Mesenchymal stem cell (in vitro differentiated cells and primary cell): ENCODE measurements around the gene NIM1K.

Source experiments
- DNase-seq: peaks from one replicate; pipeline ENCODE4 v3.0.0-alpha.2; 2013
- H2AFZ ChIP-seq: one replicate; pipeline ENCODE4 v1.6.1; 2013; ENCODE audit warnings: low read depth, mild to moderate bottlenecking, control low read depth, inconsistent platforms, low read length, moderate library complexity
- H2AK5ac ChIP-seq: 2 replicates; pipeline ENCODE4 v1.6.1; 2013; ENCODE audit warnings: low read length, moderate library complexity, mild to moderate bottlenecking, inconsistent platforms; ENCODE audit not compliant: severe bottlenecking
- H2BK120ac ChIP-seq: one replicate; pipeline ENCODE4 v1.6.1; 2013; ENCODE audit warnings: low read depth, mild to moderate bottlenecking, inconsistent platforms, low read length, moderate library complexity
- H2BK12ac ChIP-seq, 2 experiments: one replicate each; pipeline ENCODE4 v1.6.1; 2013; ENCODE audit warnings: inconsistent platforms in 2 of 2, low read length in 2 of 2, mild to moderate bottlenecking in 2 of 2, moderate library complexity in 2 of 2, control low read depth in 1 of 2
- H2BK15ac ChIP-seq: one replicate; pipeline ENCODE4 v1.6.1; 2013; ENCODE audit warnings: mild to moderate bottlenecking, low read depth, inconsistent platforms; ENCODE audit not compliant: poor library complexity, severe bottlenecking
- H2BK5ac ChIP-seq: 2 replicates; pipeline ENCODE4 v1.6.1; 2013; ENCODE audit warnings: low read depth, mild to moderate bottlenecking, low read length, control low read depth, inconsistent platforms; ENCODE audit not compliant: poor library complexity, severe bottlenecking
- H3K14ac ChIP-seq, 2 experiments: one replicate each; pipeline ENCODE4 v1.6.1; 2013; ENCODE audit warnings: inconsistent platforms in 2 of 2, low read length in 2 of 2, control low read depth in 1 of 2, mild to moderate bottlenecking in 1 of 2, moderate library complexity in 1 of 2
- H3K18ac ChIP-seq, 2 experiments: one replicate each; pipeline ENCODE4 v1.6.1; 2013; ENCODE audit warnings: inconsistent platforms in 2 of 2, low read length in 2 of 2, control low read depth in 1 of 2, low read depth in 1 of 2, mild to moderate bottlenecking in 1 of 2
- H3K23ac ChIP-seq, 2 experiments: one replicate each; pipeline ENCODE4 v1.6.1; 2013; ENCODE audit warnings: inconsistent platforms in 2 of 2, low read length in 2 of 2, mild to moderate bottlenecking in 2 of 2, moderate library complexity in 2 of 2, control low read depth in 1 of 2
- H3K27ac ChIP-seq: 2 replicates; pipeline ENCODE4 v1.5.1; 2013; ENCODE audit warnings: mild to moderate bottlenecking, moderate library complexity, low read length, control low read depth, inconsistent platforms; ENCODE audit not compliant: poor library complexity, severe bottlenecking
- H3K27me3 ChIP-seq, 2 experiments: 2 replicates each; pipeline versions ENCODE4 v1.6.1 to v1.7.0; 2013; ENCODE audit warnings: low read length in 2 of 2, mild to moderate bottlenecking in 2 of 2, moderate library complexity in 2 of 2, control low read depth in 1 of 2, inconsistent platforms in 1 of 2; ENCODE audit not compliant: control insufficient read depth in 1 of 2, insufficient read depth in 1 of 2
- H3K36me3 ChIP-seq, 2 experiments: 2 replicates each; pipeline versions ENCODE4 v1.6.1 to v1.7.0; 2013; ENCODE audit warnings: low read length in 2 of 2, control low read depth in 1 of 2, inconsistent platforms in 1 of 2, low read depth in 1 of 2, mild to moderate bottlenecking in 1 of 2; ENCODE audit not compliant: insufficient read depth in 2 of 2, control insufficient read depth in 1 of 2
- H3K4ac ChIP-seq, 2 experiments: one replicate each; pipeline ENCODE4 v1.6.1; 2013; ENCODE audit warnings: inconsistent platforms in 2 of 2, low read length in 2 of 2, mild to moderate bottlenecking in 2 of 2, moderate library complexity in 2 of 2, control low read depth in 1 of 2, low read depth in 1 of 2
- H3K4me1 ChIP-seq: 2 replicates; pipeline ENCODE4 v1.6.1; 2013; ENCODE audit warnings: low read depth, low read length, control low read depth; ENCODE audit not compliant: control insufficient read depth, insufficient read depth
- H3K4me2 ChIP-seq: 2 replicates; pipeline ENCODE4 v1.6.1; 2013; ENCODE audit warnings: low read length, mild to moderate bottlenecking, inconsistent platforms; ENCODE audit not compliant: poor library complexity, severe bottlenecking
- H3K4me3 ChIP-seq, 2 experiments: 2 replicates each; pipeline versions ENCODE4 v1.5.1 to v1.7.0; 2013; ENCODE audit warnings: low read length in 2 of 2, mild to moderate bottlenecking in 2 of 2, control low read depth in 1 of 2, low read depth in 1 of 2; ENCODE audit not compliant: insufficient read depth in 1 of 2
- H3K79me1 ChIP-seq: replicated peaks from 2 replicates; pipeline ENCODE4 v1.6.1; 2013; ENCODE audit warnings: mild to moderate bottlenecking, control low read depth, low read length, inconsistent platforms; ENCODE audit not compliant: poor library complexity, severe bottlenecking
- H3K9ac ChIP-seq: 2 replicates; pipeline ENCODE4 v1.7.0; 2013; ENCODE audit warnings: mild to moderate bottlenecking, low read length, moderate library complexity
- H3K9me3 ChIP-seq: 2 replicates; pipeline ENCODE4 v1.7.0; 2013; ENCODE audit warnings: mild to moderate bottlenecking, low read length; ENCODE audit not compliant: control insufficient read depth
- H4K8ac ChIP-seq: one replicate; pipeline ENCODE4 v1.6.1; 2013; ENCODE audit warnings: inconsistent platforms, mild to moderate bottlenecking, low read length, moderate library complexity
- H4K91ac ChIP-seq: one replicate; pipeline ENCODE4 v1.6.1; 2013; ENCODE audit warnings: mild to moderate bottlenecking, low read length, inconsistent platforms
- WGBS: methylation state at CpG from one replicate; pipeline ENCODE4 v1.1.7; 2013; ENCODE audit warnings: mixed read lengths; 5-methylcytosine and 5-hydroxymethylcytosine counted together

The NIM1K gene

GRCh38 chr5:43227655-43228054 lies 35.6 kb downstream of the NIM1K start:
- no peak overlapping the region for H3K27ac ChIP-seq
- H3K9me3 ChIP-seq: no peaks in the 10 kb centered on the region
- H2BK120ac ChIP-seq: no peak overlapping the region
- H2AK5ac ChIP-seq: no peak overlapping the region
- no peaks in the 10 kb centered on the region for H3K79me1 ChIP-seq
- H3K4me1 ChIP-seq: no peaks in the 10 kb centered on the region
- no peak overlapping the region for H2BK15ac ChIP-seq
- no peak overlapping the region for H3K4me2 ChIP-seq
- H3K4ac ChIP-seq: no peak overlapping the region
- H2BK5ac ChIP-seq: no peak overlapping the region
- peaks cover 0 to 10% of the 10 kb centered on the region in 2 experiments for H3K27me3 ChIP-seq
- no peak overlapping the region for H3K18ac ChIP-seq
- no peak overlapping the region for H3K4me3 ChIP-seq
- H2BK12ac ChIP-seq: no peak overlapping the region
- H3K23ac ChIP-seq: no peak overlapping the region
- DNase-seq: peak; percentile 59
- no peak overlapping the region for H2AFZ ChIP-seq
- H3K9ac ChIP-seq: no peak overlapping the region
- H3K36me3 ChIP-seq: no peaks in the 10 kb centered on the region
- WGBS: no CpG with 5 or more reads among the region's 1 CpG
- no peak overlapping the region for H4K8ac ChIP-seq
- no peak overlapping the region for H3K14ac ChIP-seq
- H4K91ac ChIP-seq: no peak overlapping the region

- Histone ChIP-seq H3K4ac (no peak overlapping the region), H4K8ac (no peak overlapping the region), H3K4me1 (no peaks in the 10 kb centered on the region), H3K36me3 (no peaks in the 10 kb centered on the region), H3K18ac (no peak overlapping the region), H3K4me3 (no peak overlapping the region), H3K9me3 (no peaks in the 10 kb centered on the region), H2AFZ (no peak overlapping the region), H3K14ac (no peak overlapping the region), H2AK5ac (no peak overlapping the region), H2BK5ac (no peak overlapping the region), H2BK12ac (no peak overlapping the region), H3K27me3 (peaks cover 0 to 8% of the 10 kb centered on the region in 2 experiments), H3K4me2 (no peak overlapping the region), H4K91ac (no peak overlapping the region), H2BK120ac (no peak overlapping the region), H3K9ac (no peak overlapping the region), H3K27ac (no peak overlapping the region), H2BK15ac (no peak overlapping the region), H3K79me1 (no peaks in the 10 kb centered on the region), H3K23ac (no peak overlapping the region)
- no peak for DNase-seq
- WGBS: 86% methylated on average over 1 of the region's 3 CpGs
These were observed 38.7 kb downstream of the NIM1K start for GRCh38 chr5:43230707-43231106.

GRCh38 chr5:43231977-43232376 lies 40.0 kb downstream of the NIM1K start:
- no peak overlapping the region for H3K14ac ChIP-seq
- H3K23ac ChIP-seq: no peak overlapping the region
- no peaks in the 10 kb centered on the region for H3K79me1 ChIP-seq
- no peaks in the 10 kb centered on the region for H3K36me3 ChIP-seq
- no peak overlapping the region for H2AFZ ChIP-seq
- H3K27ac ChIP-seq: no peak overlapping the region
- H3K9ac ChIP-seq: no peak overlapping the region
- no peak overlapping the region for H2BK120ac ChIP-seq
- WGBS: 89% methylated on average over 3 of the region's 3 CpGs
- H3K4me3 ChIP-seq: no peak overlapping the region
- no peak overlapping the region for H2BK15ac ChIP-seq
- no peak for DNase-seq
- no peak overlapping the region for H2AK5ac ChIP-seq
- H3K9me3 ChIP-seq: no peaks in the 10 kb centered on the region
- no peaks in the 10 kb centered on the region for H3K27me3 ChIP-seq
- no peak overlapping the region for H4K8ac ChIP-seq
- peak overlapping the region; percentile 78 for H4K91ac ChIP-seq
- no peak overlapping the region for H3K18ac ChIP-seq
- no peak overlapping the region for H3K4me2 ChIP-seq
- no peak overlapping the region for H2BK5ac ChIP-seq
- no peak overlapping the region for H2BK12ac ChIP-seq
- no peak overlapping the region for H3K4ac ChIP-seq
- H3K4me1 ChIP-seq: no peaks in the 10 kb centered on the region

GRCh38 chr5:43232943-43233833 lies 41.2 kb downstream of the NIM1K start:
- no peaks in the 10 kb centered on the region for H3K9me3 ChIP-seq
- WGBS: 89% methylated on average over 12 of the region's 15 CpGs
- H2BK15ac ChIP-seq: no peak overlapping the region
- no peak overlapping the region for H2BK5ac ChIP-seq
- H2AK5ac ChIP-seq: no peak overlapping the region
- H3K4ac ChIP-seq: no peak overlapping the region
- H2BK120ac ChIP-seq: no peak overlapping the region
- H2AFZ ChIP-seq: no peak overlapping the region
- H3K18ac ChIP-seq: no peak overlapping the region
- H3K36me3 ChIP-seq: no peaks in the 10 kb centered on the region
- no peak overlapping the region for H4K91ac ChIP-seq
- H3K14ac ChIP-seq: no peak overlapping the region
- H3K4me1 ChIP-seq: no peaks in the 10 kb centered on the region
- H3K27me3 ChIP-seq: no peaks in the 10 kb centered on the region
- no peak overlapping the region for H4K8ac ChIP-seq
- no peak overlapping the region for H3K23ac ChIP-seq
- H3K4me3 ChIP-seq: no peak overlapping the region
- H3K79me1 ChIP-seq: no peaks in the 10 kb centered on the region
- H3K9ac ChIP-seq: no peak overlapping the region
- H3K4me2 ChIP-seq: no peak overlapping the region
- no peak for DNase-seq
- H2BK12ac ChIP-seq: no peak overlapping the region
- no peak overlapping the region for H3K27ac ChIP-seq
